Measurements from ENCODE around the gene CLCA2.

The CLCA2 gene

GRCh38 chr1:86434059-86434458 lies 10.1 kb downstream of the CLCA2 start:
- DNase-seq = no peak

GRCh38 chr1:86435327-86435726 lies 11.4 kb downstream of the CLCA2 start:
- no peak for DNase-seq

GRCh38 chr1:86436041-86436440 lies 12.1 kb downstream of the CLCA2 start:
- DNase-seq = no peak

GRCh38 chr1:86441581-86441980 lies 17.6 kb downstream of the CLCA2 start:
- no peak for DNase-seq

GRCh38 chr1:86441997-86442396 lies 18.0 kb downstream of the CLCA2 start:
- DNase-seq = no peak

- DNase-seq = no peak
Observed at GRCh38 chr1:86445919-86446318, 21.9 kb downstream of the CLCA2 start.

GRCh38 chr1:86447198-86447790 lies 23.3 kb downstream of the CLCA2 start:
- DNase-seq = no peak

GRCh38 chr1:86448670-86449069 lies 24.7 kb downstream of the CLCA2 start:
- no peak for DNase-seq

- no peak for DNase-seq
Observed at GRCh38 chr1:86449103-86449502, 25.1 kb downstream of the CLCA2 start.

GRCh38 chr1:86450847-86451246 lies 26.9 kb downstream of the CLCA2 start:
- DNase-seq = no peak

- DNase-seq = no peak
Observed at GRCh38 chr1:86453664-86454063, 29.7 kb downstream of the CLCA2 start.

- DNase-seq = no peak
Observed at GRCh38 chr1:86455073-86455472, 31.1 kb downstream of the CLCA2 start.

GRCh38 chr1:86460998-86461397 lies 37.0 kb downstream of the CLCA2 start:
- no peak for DNase-seq

GRCh38 chr1:86461482-86461881 lies 37.5 kb downstream of the CLCA2 start:
- DNase-seq = no peak

GRCh38 chr1:86464819-86465218 lies 40.8 kb downstream of the CLCA2 start:
- DNase-seq = no peak

GRCh38 chr1:86466109-86466844 lies 42.3 kb downstream of the CLCA2 start:
- DNase-seq = no peak

- DNase-seq = no peak
Observed at GRCh38 chr1:86466986-86467385, 43.0 kb downstream of the CLCA2 start.

- DNase-seq = no peak
Observed at GRCh38 chr1:86468501-86468977, 44.6 kb downstream of the CLCA2 start, which contains the start of gene CLCA1. Gene CLCA1, plus strand, starts transcription at chr1:86468927. Its CDS starts 45 bp downstream, at chr1:86468972.

GRCh38 chr1:86470859-86471258 lies 46.9 kb downstream of the CLCA2 start:
- DNase-seq = no peak

GRCh38 chr1:86471291-86471690 lies 47.3 kb downstream of the CLCA2 start:
- DNase-seq = no peak

- no peak for DNase-seq
Observed at GRCh38 chr1:86472152-86472551, 48.2 kb downstream of the CLCA2 start.

GRCh38 chr1:86472767-86473166 lies 48.8 kb downstream of the CLCA2 start:
- no peak for DNase-seq

- no peak for DNase-seq
Observed at GRCh38 chr1:86477256-86477655, 53.3 kb downstream of the CLCA2 start.

- no peak for DNase-seq
Observed at GRCh38 chr1:86477682-86478081, 53.7 kb downstream of the CLCA2 start.

Measured in activated effector memory CD4-positive, alpha-beta T cell treated with Interleukin-2 at 50 U/mL for 16 hours (primary cell).